Karpas-422 (cell line): ENCODE measurements around the gene PTPRD. TPM values are rescaled to one million over a fixed set of nuclear protein-coding genes. Genes with fewer than 3 reads are reported as not detected.

Experiments used
- DNase-seq: peaks from one replicate; pipeline ENCODE4 v3.0.0-alpha.2; 2015
- H2AFZ ChIP-seq: fragments of 200-600 bp; sonication (generic); 2 replicates; pipeline ENCODE4 v1.6.1; 2014; ENCODE audit warnings: antibody characterized with exemption, low read length, mixed read lengths
- H3K27ac ChIP-seq: fragments of 200-600 bp; sonication (generic); 2 replicates; pipeline ENCODE4 v1.5.1; 2014; ENCODE audit warnings: mild to moderate bottlenecking, low read length, moderate library complexity
- H3K27me3 ChIP-seq: fragments of 200-600 bp; sonication (generic); 2 replicates; pipeline ENCODE4 v1.6.1; 2014; ENCODE audit warnings: low read length, mixed read lengths
- H3K36me3 ChIP-seq: fragments of 200-600 bp; sonication (generic); 2 replicates; pipeline ENCODE4 v1.6.1; 2014; ENCODE audit warnings: low read length, mixed read lengths; ENCODE audit not compliant: insufficient read depth
- H3K4me1 ChIP-seq: fragments of 200-600 bp; sonication (generic); 2 replicates; pipeline ENCODE4 v1.6.1; 2014; ENCODE audit warnings: mild to moderate bottlenecking, low read length, mixed read lengths
- H3K4me2 ChIP-seq: fragments of 200-600 bp; sonication (generic); 2 replicates; pipeline ENCODE4 v1.6.1; 2014; ENCODE audit warnings: low read length, low read depth, mild to moderate bottlenecking; ENCODE audit not compliant: poor library complexity, severe bottlenecking
- H3K4me3 ChIP-seq: fragments of 200-600 bp; sonication (generic); 2 replicates; pipeline ENCODE4 v1.5.1; 2014; ENCODE audit warnings: mild to moderate bottlenecking, antibody characterized with exemption, low read length, mixed read lengths
- H3K79me2 ChIP-seq: fragments of 200-600 bp; sonication (generic); 2 replicates; pipeline ENCODE4 v1.6.1; 2014; ENCODE audit warnings: mild to moderate bottlenecking, low read length, mixed read lengths
- H3K9ac ChIP-seq: fragments of 200-600 bp; sonication (generic); 2 replicates; pipeline ENCODE4 v1.6.0; 2014; ENCODE audit warnings: low read length
- H3K9me2 ChIP-seq: fragments of 200-600 bp; sonication (generic), shearing (Covaris generic); replicated peaks from 2 replicates; pipeline ENCODE4 v1.6.0; 2014; ENCODE audit warnings: mild to moderate bottlenecking, low read length, moderate library complexity; ENCODE audit not compliant: insufficient read depth
- H3K9me3 ChIP-seq: fragments of 300-700, 200-600 bp; sonication (generic); 2 replicates; pipeline ENCODE4 v1.6.1; 2014; ENCODE audit warnings: low read length, mixed read lengths
- H4K20me1 ChIP-seq: fragments of 200-600 bp; sonication (generic); 2 replicates; pipeline ENCODE4 v1.6.1; 2014; ENCODE audit warnings: mild to moderate bottlenecking, antibody characterized with exemption, low read length, low read depth; ENCODE audit not compliant: insufficient read depth
- total RNA-seq: library from RNA; depleted of rRNA; stranded (reverse); fragments of >200 nt; shearing (Covaris generic); gene quantifications from 2 replicates; pipeline ENCODE4 v1.2.3, GENCODE V29; 2014; ENCODE audit warnings: low replicate concordance; rRNA removed

The PTPRD gene
- 0.32 and 0.63 TPM in 2 replicates for total RNA-seq

GRCh38 chr9:10612641-10613398, at the start of gene PTPRD:
PTPRD (minus strand) TSS chr9:10613002.
- no peak within 1 kb of the TSS for H3K9ac ChIP-seq
- H3K4me2 ChIP-seq, result no peak within 1 kb of the TSS
- no peaks in the 10 kb centered on the region for H4K20me1 ChIP-seq
- no peaks in the 10 kb centered on the region for H3K9me2 ChIP-seq
- H3K79me2 ChIP-seq, result no peaks in the 10 kb centered on the region
- no peaks in the 10 kb centered on the region for H3K27me3 ChIP-seq
- H3K4me1 ChIP-seq, result no peaks in the 10 kb centered on the region
- no peak within 1 kb of the TSS for H3K27ac ChIP-seq
- peaks cover 35% of the 10 kb centered on the region for H3K9me3 ChIP-seq
- DNase-seq, result no peak
- H3K36me3 ChIP-seq, result no peaks in the 10 kb centered on the region
- no peak within 1 kb of the TSS for H3K4me3 ChIP-seq
- H2AFZ ChIP-seq, result no peak within 1 kb of the TSS

DNA sequence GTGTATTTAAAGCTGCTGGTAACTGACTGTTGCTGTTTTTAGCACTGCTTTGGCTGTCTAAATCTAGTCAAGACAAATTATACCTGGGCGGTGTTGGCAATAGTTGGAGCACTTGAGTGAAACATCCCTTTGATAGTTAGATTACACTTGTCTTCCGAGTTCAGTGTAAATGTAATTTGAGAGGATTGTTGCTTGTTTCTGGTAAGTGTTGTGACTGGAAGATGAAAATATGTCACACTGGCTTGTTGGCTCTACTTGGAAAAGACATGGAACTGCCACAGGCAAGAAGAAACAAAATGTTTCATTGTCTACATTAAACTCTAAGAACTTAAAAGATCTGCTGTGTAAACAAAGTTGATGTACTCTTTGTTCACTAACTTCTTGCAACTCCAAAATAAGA, 49.2 kb upstream of the PTPRD start:
- H3K9me3 ChIP-seq, result peaks cover 22% of the 10 kb centered on the region
- H2AFZ ChIP-seq, result no peak overlapping the region
- H4K20me1 ChIP-seq, result no peaks in the 10 kb centered on the region
- H3K4me2 ChIP-seq, result no peak overlapping the region
- DNase-seq, result no peak
- H3K27me3 ChIP-seq, result no peaks in the 10 kb centered on the region
- H3K9ac ChIP-seq, result no peak overlapping the region
- no peaks in the 10 kb centered on the region for H3K36me3 ChIP-seq
- no peaks in the 10 kb centered on the region for H3K79me2 ChIP-seq
- no peak overlapping the region for H3K4me3 ChIP-seq
- H3K4me1 ChIP-seq, result no peaks in the 10 kb centered on the region
- no peaks in the 10 kb centered on the region for H3K9me2 ChIP-seq
- no peak overlapping the region for H3K27ac ChIP-seq

DNA sequence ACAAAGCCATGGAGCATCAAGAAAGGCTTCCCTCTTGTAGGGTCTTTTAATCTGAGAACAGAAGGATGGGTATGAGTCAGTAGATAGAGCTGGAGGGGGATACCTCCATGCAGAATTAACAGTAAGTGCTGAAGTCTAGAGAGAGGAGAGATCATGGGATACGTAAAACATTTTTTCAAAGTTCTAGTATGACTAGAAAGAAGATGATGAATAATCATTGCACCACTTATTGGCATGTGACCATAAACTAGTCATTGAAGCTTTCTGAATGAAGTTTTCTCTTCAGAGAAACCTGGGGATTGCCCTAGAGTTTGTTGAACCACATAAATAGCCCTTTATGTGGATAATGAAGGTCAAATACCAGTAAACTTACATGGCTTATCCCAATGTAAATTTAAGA, 48.6 kb upstream of the PTPRD start:
- H3K4me1 ChIP-seq, result no peaks in the 10 kb centered on the region
- H3K9me2 ChIP-seq, result no peaks in the 10 kb centered on the region
- no peaks in the 10 kb centered on the region for H3K36me3 ChIP-seq
- H3K4me2 ChIP-seq, result no peak overlapping the region
- H3K27me3 ChIP-seq, result no peaks in the 10 kb centered on the region
- H3K9me3 ChIP-seq, result peaks cover 25% of the 10 kb centered on the region
- DNase-seq, result no peak
- no peaks in the 10 kb centered on the region for H3K79me2 ChIP-seq
- no peak overlapping the region for H3K4me3 ChIP-seq
- H4K20me1 ChIP-seq, result no peaks in the 10 kb centered on the region
- no peak overlapping the region for H3K9ac ChIP-seq
- no peak overlapping the region for H3K27ac ChIP-seq
- H2AFZ ChIP-seq, result no peak overlapping the region

DNA sequence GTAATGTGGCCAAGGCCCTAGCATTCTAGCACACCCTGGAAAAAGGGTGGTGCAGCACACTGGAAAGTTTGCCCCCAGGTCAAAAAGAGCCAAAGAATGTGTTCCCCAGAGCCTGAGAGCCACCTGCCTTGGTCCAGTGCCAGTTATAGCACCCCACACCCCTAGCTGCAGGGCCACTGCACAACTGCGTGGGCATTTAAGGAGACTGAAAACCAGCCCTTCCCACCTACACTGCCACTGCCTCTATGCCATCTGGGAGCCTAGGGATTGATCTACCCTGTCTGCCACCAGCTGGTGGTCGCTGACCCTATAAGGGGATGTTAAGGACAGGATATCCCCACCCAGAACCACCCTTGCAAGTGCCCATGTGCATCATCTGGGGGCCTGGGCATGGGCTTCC, 38.2 kb upstream of the PTPRD start:
- no peak overlapping the region for H3K4me2 ChIP-seq
- no peaks in the 10 kb centered on the region for H3K79me2 ChIP-seq
- H3K36me3 ChIP-seq, result no peaks in the 10 kb centered on the region
- H2AFZ ChIP-seq, result no peak overlapping the region
- no peak overlapping the region for H3K4me3 ChIP-seq
- no peak for DNase-seq
- no peaks in the 10 kb centered on the region for H3K27me3 ChIP-seq
- no peak overlapping the region for H3K27ac ChIP-seq
- H3K9me2 ChIP-seq, result no peaks in the 10 kb centered on the region
- peaks cover 28% of the 10 kb centered on the region for H3K9me3 ChIP-seq
- no peaks in the 10 kb centered on the region for H3K4me1 ChIP-seq
- no peak overlapping the region for H3K9ac ChIP-seq
- H4K20me1 ChIP-seq, result no peaks in the 10 kb centered on the region

GRCh38 chr9:10649076-10649475, 36.3 kb upstream of the PTPRD start:
- H3K27ac ChIP-seq, result no peak overlapping the region
- no peaks in the 10 kb centered on the region for H3K4me1 ChIP-seq
- H3K9ac ChIP-seq, result no peak overlapping the region
- H2AFZ ChIP-seq, result no peak overlapping the region
- H3K9me3 ChIP-seq, result peaks cover 40% of the 10 kb centered on the region
- no peaks in the 10 kb centered on the region for H3K36me3 ChIP-seq
- no peak for DNase-seq
- no peak overlapping the region for H3K4me2 ChIP-seq
- H3K27me3 ChIP-seq, result no peaks in the 10 kb centered on the region
- H3K9me2 ChIP-seq, result no peaks in the 10 kb centered on the region
- H4K20me1 ChIP-seq, result no peaks in the 10 kb centered on the region
- no peaks in the 10 kb centered on the region for H3K79me2 ChIP-seq
- H3K4me3 ChIP-seq, result no peak overlapping the region

DNA sequence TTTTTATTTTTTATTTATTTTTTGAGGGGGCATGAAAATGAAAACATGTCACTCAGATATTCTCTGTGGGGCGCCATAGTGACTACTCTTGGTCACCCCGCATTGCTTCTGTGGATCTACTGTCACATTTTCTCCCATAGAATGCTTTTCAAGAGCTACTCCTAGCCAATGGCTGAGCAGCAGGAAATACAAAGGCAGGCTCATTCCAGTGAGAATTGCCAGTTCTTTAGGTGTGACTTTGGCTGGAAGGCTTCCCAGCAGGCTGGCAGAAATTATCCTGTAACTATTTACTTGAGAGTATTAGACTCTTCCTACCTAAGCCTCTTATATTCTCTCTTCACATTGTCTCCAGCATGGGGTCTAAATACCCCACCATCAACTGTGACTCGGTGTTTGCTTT, 21.0 kb upstream of the PTPRD start:
- Histone ChIP-seq H3K4me2 (no peak overlapping the region), H3K79me2 (no peaks in the 10 kb centered on the region), H2AFZ (no peak overlapping the region), H3K27me3 (no peaks in the 10 kb centered on the region), H3K9ac (no peak overlapping the region), H3K4me3 (no peak overlapping the region), H3K36me3 (no peaks in the 10 kb centered on the region), H3K27ac (no peak overlapping the region), H3K4me1 (no peaks in the 10 kb centered on the region), H3K9me2 (no peaks in the 10 kb centered on the region), H3K9me3 (peaks cover 30% of the 10 kb centered on the region), H4K20me1 (no peaks in the 10 kb centered on the region)
- no peak for DNase-seq

- Histone ChIP-seq H3K4me3 (no peak overlapping the region), H3K9ac (no peak overlapping the region), H2AFZ (no peak overlapping the region), H3K27ac (no peak overlapping the region), H4K20me1 (no peaks in the 10 kb centered on the region), H3K9me3 (peaks cover 26% of the 10 kb centered on the region), H3K79me2 (no peaks in the 10 kb centered on the region), H3K36me3 (no peaks in the 10 kb centered on the region), H3K4me2 (no peak overlapping the region), H3K27me3 (no peaks in the 10 kb centered on the region), H3K9me2 (no peaks in the 10 kb centered on the region), H3K4me1 (no peaks in the 10 kb centered on the region)
- DNase-seq, result no peak
Observed at GRCh38 chr9:10614196-10614800, 1.5 kb upstream of the PTPRD start.

DNA sequence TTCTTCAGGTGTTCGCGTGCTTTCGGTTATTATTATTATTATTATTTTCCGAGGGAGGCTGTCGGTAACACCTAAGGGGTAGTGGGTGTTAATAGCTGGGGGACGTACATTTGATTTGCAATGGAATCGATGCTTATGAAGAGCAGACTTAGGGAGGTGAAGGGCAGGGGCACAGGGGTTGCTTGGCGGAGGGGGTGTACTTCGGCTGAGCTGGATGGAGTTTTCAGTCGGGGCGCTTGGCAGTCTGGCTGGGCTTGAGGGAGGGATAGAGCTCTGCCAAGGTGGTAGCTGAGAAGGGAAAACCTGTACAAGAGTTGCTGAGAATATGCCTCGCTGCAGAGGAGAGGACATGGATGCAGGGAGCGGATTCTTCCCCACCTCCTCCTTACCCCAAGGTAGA, 617 bp upstream of the PTPRD start:
- Histone ChIP-seq H3K4me2 (no peak overlapping the region), H4K20me1 (no peaks in the 10 kb centered on the region), H2AFZ (no peak overlapping the region), H3K9me2 (no peaks in the 10 kb centered on the region), H3K4me1 (no peaks in the 10 kb centered on the region), H3K36me3 (no peaks in the 10 kb centered on the region), H3K27ac (no peak overlapping the region), H3K27me3 (no peaks in the 10 kb centered on the region), H3K79me2 (no peaks in the 10 kb centered on the region), H3K9ac (no peak overlapping the region), H3K4me3 (no peak overlapping the region), H3K9me3 (peaks cover 32% of the 10 kb centered on the region)
- no peak for DNase-seq
